B cell (primary cell): Measurements from ENCODE around the gene SLC35F2. TPM values are rescaled to one million over a fixed set of nuclear protein-coding genes. Genes with fewer than 3 reads are reported as not detected.
"Not testable (repeated sequence)": the region's sequence is repeated elsewhere in the genome, so short reads cannot be mapped to it uniquely, and the experiment has no call there.

Experiments
- ATAC-seq: fragments of 200-7000 bp; cut with Tn5 transposase; one replicate; pipeline ENCODE4 v1.10.0; 2021; ENCODE audit warnings: low read depth, mild to moderate bottlenecking, moderate number of reproducible peaks, moderate library complexity
- CTCF ChIA-PET: fragments of 350-600 bp; sonication (Branson Sonifier 250); formaldehyde crosslinking; loops from one replicate; lab custom pipeline; 2021; ENCODE audit warnings: antibody characterized with exemption, inconsistent platforms; lab: Charles Lee
- POLR2A ChIA-PET: fragments of 350-600 bp; sonication (Branson Sonifier 250); formaldehyde crosslinking; loops from one replicate; lab custom pipeline; 2021; ENCODE audit warnings: antibody characterized with exemption; lab: Charles Lee
- DNase-seq: peaks from one replicate; pipeline ENCODE4 v3.0.0; 2013
- H2AFZ ChIP-seq: 2 replicates; pipeline ENCODE4 v1.6.1; 2012; ENCODE audit warnings: mild to moderate bottlenecking, low read depth, low read length; ENCODE audit not compliant: insufficient read depth, poor library complexity, severe bottlenecking
- H3K27ac ChIP-seq, 2 donors: 1 replicate in 1 of 2; 2 replicates in 1 of 2; pipeline ENCODE4 v1.5.1; 2012 to 2013; ENCODE audit warnings: low read length in 2 of 2, mild to moderate bottlenecking in 2 of 2, moderate library complexity in 1 of 2
- H3K27me3 ChIP-seq, 4 experiments: fragments of 200-600 bp in 1 of 4; sonication (generic) in 1 of 4; replicated peaks in 1 of 4; 1 replicate in 2 of 4; 2 replicates in 2 of 4; pipeline versions ENCODE4 v1.6.1 to v1.7.0; 2013 to 2016; ENCODE audit warnings: low read length in 3 of 4, mild to moderate bottlenecking in 2 of 4, mixed read lengths in 1 of 4, moderate library complexity in 1 of 4; ENCODE audit not compliant: insufficient read depth in 4 of 4, control insufficient read depth in 3 of 4; ENCODE audit errors: control extremely low read depth in 1 of 4
- H3K36me3 ChIP-seq, 2 experiments: replicated peaks in 1 of 2; 1 replicate in 1 of 2; 2 replicates in 1 of 2; pipeline versions ENCODE4 v1.6.1 to v1.7.1; 2013; ENCODE audit warnings: low read length in 1 of 2; ENCODE audit not compliant: insufficient read depth in 2 of 2, control insufficient read depth in 1 of 2; ENCODE audit errors: control extremely low read depth in 1 of 2, extremely low read depth in 1 of 2
- H3K4me1 ChIP-seq, 2 donors: fragments of 200-600 bp in 1 of 2; sonication (generic) in 1 of 2; 1 replicate in 1 of 2; 2 replicates in 1 of 2; pipeline versions ENCODE4 v1.5.1 to v1.6.1; 2013 to 2017; ENCODE audit warnings: low read length in 2 of 2; ENCODE audit not compliant: control insufficient read depth in 2 of 2, insufficient read depth in 2 of 2
- H3K4me2 ChIP-seq: replicated peaks from 2 replicates; pipeline ENCODE3; 2012; ENCODE audit warnings: mild to moderate bottlenecking, low read depth, low read length; ENCODE audit not compliant: poor library complexity, severe bottlenecking
- H3K4me3 ChIP-seq, 5 experiments: fragments of 200-600 bp in 1 of 5; sonication (generic) in 1 of 5; 1 replicate in 3 of 5; 2 replicates in 2 of 5; pipeline versions ENCODE4 v1.5.1 to v1.7.0; 2011 to 2016; ENCODE audit warnings: low read length in 4 of 5, mild to moderate bottlenecking in 4 of 5, low read depth in 2 of 5, control low read depth in 1 of 5, moderate library complexity in 1 of 5; ENCODE audit not compliant: insufficient read depth in 1 of 5; ENCODE audit errors: control extremely low read depth in 1 of 5, extremely low read depth in 1 of 5
- H3K79me2 ChIP-seq: fragments of 200-600 bp; sonication (generic); one replicate; pipeline ENCODE4 v1.6.0; 2016; ENCODE audit warnings: low read length; ENCODE audit not compliant: control insufficient read depth, insufficient read depth
- H3K9ac ChIP-seq: fragments of 200-600 bp; sonication (generic); 2 replicates; pipeline ENCODE4 v1.6.1; 2017; ENCODE audit warnings: mild to moderate bottlenecking, low read length, moderate library complexity
- H3K9me3 ChIP-seq, 3 donors: one replicate each; pipeline versions ENCODE4 v1.6.1 to v1.7.1; 2013; ENCODE audit warnings: low read length in 2 of 3; ENCODE audit not compliant: control insufficient read depth in 2 of 3, insufficient read depth in 1 of 3; ENCODE audit errors: control extremely low read depth in 1 of 3
- H4K20me1 ChIP-seq: 2 replicates; pipeline ENCODE4 v1.6.0; 2012; ENCODE audit warnings: mild to moderate bottlenecking, low read length; ENCODE audit not compliant: insufficient read depth, control insufficient read depth, poor library complexity, severe bottlenecking
- H3K27ac Mint-ChIP-seq: one replicate; pipeline ENCODE4 v1.8.0; 2021; ENCODE audit warnings: mixed read lengths
- H3K27me3 Mint-ChIP-seq: one replicate; pipeline ENCODE4 v1.8.0; 2021; ENCODE audit warnings: mixed read lengths
- H3K4me1 Mint-ChIP-seq: one replicate; pipeline ENCODE4 v1.8.0; 2021; ENCODE audit warnings: mixed read lengths
- H3K4me3 Mint-ChIP-seq: one replicate; pipeline ENCODE4 v1.8.0; 2021; ENCODE audit warnings: mixed read lengths
- H3K9me3 Mint-ChIP-seq: one replicate; pipeline ENCODE4 v1.8.0; 2022; ENCODE audit warnings: mixed read lengths; ENCODE audit not compliant: insufficient read depth
- CTCF ChIP-seq: fragments of 200-600 bp; IDR thresholded peaks from one replicate; pipeline ENCODE4 v1.8.0; 2022; ENCODE audit warnings: antibody characterized with exemption, mild to moderate bottlenecking
- EZH2 ChIP-seq: IDR thresholded peaks from 2 replicates; pipeline ENCODE4 v1.6.1; 2012; ENCODE audit warnings: borderline replicate concordance, low read depth, mild to moderate bottlenecking, moderate library complexity, low read length; ENCODE audit not compliant: insufficient read depth, poor library complexity, severe bottlenecking
- WGBS: methylation state at CpG from one replicate; pipeline ENCODE4 v1.1.5; 2013; ENCODE audit warnings: missing lambda C conversion rate; ENCODE audit not compliant: insufficient coverage; 5-methylcytosine and 5-hydroxymethylcytosine counted together
- intact Hi-C: fragments of 100-400 bp; cut with micrococcal nuclease; formaldehyde crosslinking; loops from one replicate; pipeline ENCODE4 v1.10.0; 2022
- polyA plus RNA-seq: library from polyadenylated mRNA; depleted of rRNA; stranded (reverse); fragments of >200 nt; gene quantifications from 2 replicates; pipeline ENCODE4 v1.2.3, GENCODE V29; 2012
- total RNA-seq, 2 donors: library from RNA; stranded (reverse); fragments of 120-200 nt in 1 of 2; gene quantifications; 1 replicate in 1 of 2; 2 replicates in 1 of 2; pipeline versions ENCODE4 v1.2.3 to v1.2.4, GENCODE V29; 2013 to 2022

The SLC35F2 gene
- total and polyA plus RNA-seq, 2 donors (not counting 1 experiment from before 2014, with no cell fraction given) = 10.9 TPM

GRCh38 chr11:107834995-107835394 lies 23.6 kb downstream of the SLC35F2 start:
- H2AFZ ChIP-seq = no peak overlapping the region
- H3K9ac ChIP-seq = no peak overlapping the region
- H3K9me3 ChIP-seq = peaks cover 0 to 4% (median 0%) of the 10 kb centered on the region in 3 donors
- no peaks in the 10 kb centered on the region for H3K36me3 ChIP-seq
- peaks cover 0 to under 1% of the 10 kb centered on the region in 2 donors for H3K4me1 ChIP-seq
- Mint-ChIP-seq H3K9me3 (no peaks in the 10 kb centered on the region), H3K27ac (no peak overlapping the region), H3K4me3 (no peak overlapping the region), H3K4me1 (peaks cover 9% of the 10 kb centered on the region), H3K27me3 (no peaks in the 10 kb centered on the region)
- intact Hi-C loops = no loop called here
- peaks cover 55% of the 10 kb centered on the region for H3K79me2 ChIP-seq
- no peak overlapping the region for H3K4me2 ChIP-seq
- H4K20me1 ChIP-seq = peaks cover 17% of the 10 kb centered on the region
- no peaks in the 10 kb centered on the region for H3K27me3 ChIP-seq
- no peak overlapping the region for H3K4me3 ChIP-seq
- ChIA-PET CTCF (no interaction called here), POLR2A (no interaction called here)
- DNase-seq = no peak
- TF ChIP-seq EZH2 (no peak), CTCF (no peak)
- 100% methylated on average over 2 of the region's 6 CpGs for WGBS
- H3K27ac ChIP-seq = no peak overlapping the region
- no peak for ATAC-seq

GRCh38 chr11:107833926-107834325 lies 24.7 kb downstream of the SLC35F2 start:
- H3K4me1 ChIP-seq, H3K9ac ChIP-seq, H3K27ac Mint-ChIP-seq, H3K4me1 Mint-ChIP-seq, H3K27me3 Mint-ChIP-seq, CTCF ChIA-PET, POLR2A ChIA-PET, H3K4me3 ChIP-seq, ATAC-seq, H3K27ac ChIP-seq, H2AFZ ChIP-seq, H3K36me3 ChIP-seq, intact Hi-C loops, H3K9me3 ChIP-seq, H3K4me2 ChIP-seq, H3K4me3 Mint-ChIP-seq, H3K27me3 ChIP-seq, DNase-seq, H3K9me3 Mint-ChIP-seq: not testable (repeated sequence)
- Histone ChIP-seq H3K79me2 (peaks cover 50% of the 10 kb centered on the region), H4K20me1 (peaks cover 17% of the 10 kb centered on the region)
- WGBS = 97% methylated on average over 5 of the region's 6 CpGs
